ENCODE data around the gene ACER3. TPM values are rescaled to one million over a fixed set of nuclear protein-coding genes. Genes with fewer than 3 reads are reported as not detected.

Gene ACER3
- total RNA-seq: 6.1 and 28.2 TPM in 2 replicates

GRCh38 chr11:76860539-76861475 lies at the start of gene ACER3:
TSS of gene ACER3 (plus strand) at chr11:76860918. CDS start at chr11:76860977, 59 bp downstream.

GRCh38 chr11:77066229-77067042 lies 205.7 kb downstream of the ACER3 start, which contains the start of gene CAPN5:
TSS of gene CAPN5 (plus strand) at chr11:77066971. CDS start at chr11:77084887, 17,916 bp downstream.

Other genes with a start within 250 kb of the ACER3 start
- gene LRRC32, start 190.2 kb upstream of the ACER3 start, total RNA-seq: 2.3 and 27.7 TPM in 2 replicates
- 38.8 and 71.6 TPM in 2 replicates for gene TSKU, start 77.6 kb upstream of the ACER3 start, total RNA-seq
- not detected in 2 replicates for gene B3GNT6, start 173.5 kb downstream of the ACER3 start, total RNA-seq
- 11.6 and 14.9 TPM in 2 replicates for gene CAPN5, start 206.1 kb downstream of the ACER3 start, total RNA-seq
- not detected in 2 replicates for gene OMP, start 241.9 kb downstream of the ACER3 start, total RNA-seq